T-helper 1 cell treated with Interleukin-12 subunit alpha and Interleukin-12 subunit beta and Interleukin-4 antibody, amounts not matched to agents 30 μg/mL and 1 μg/mL, for 36 hours (primary cell): ENCODE measurements around the gene CUL7.

ENCODE experiments used
- H3K27ac Mint-ChIP-seq: one replicate; pipeline ENCODE4 v1.8.0; 2021; ENCODE audit warnings: mild to moderate bottlenecking, mixed read lengths
- H3K27me3 Mint-ChIP-seq: one replicate; pipeline ENCODE4 v1.8.0; 2021; ENCODE audit warnings: low read depth, mixed read lengths
- H3K36me3 Mint-ChIP-seq: one replicate; pipeline ENCODE4 v1.8.0; 2021; ENCODE audit warnings: low read depth, mixed read lengths
- H3K4me1 Mint-ChIP-seq: one replicate; pipeline ENCODE4 v1.8.0; 2021; ENCODE audit warnings: low read depth, mixed read lengths
- H3K4me3 Mint-ChIP-seq: one replicate; pipeline ENCODE4 v1.8.0; 2021; ENCODE audit warnings: mild to moderate bottlenecking, moderate library complexity, mixed read lengths
- H3K9me3 Mint-ChIP-seq: one replicate; pipeline ENCODE4 v1.8.0; 2021; ENCODE audit warnings: mixed read lengths

Gene CUL7

DNA sequence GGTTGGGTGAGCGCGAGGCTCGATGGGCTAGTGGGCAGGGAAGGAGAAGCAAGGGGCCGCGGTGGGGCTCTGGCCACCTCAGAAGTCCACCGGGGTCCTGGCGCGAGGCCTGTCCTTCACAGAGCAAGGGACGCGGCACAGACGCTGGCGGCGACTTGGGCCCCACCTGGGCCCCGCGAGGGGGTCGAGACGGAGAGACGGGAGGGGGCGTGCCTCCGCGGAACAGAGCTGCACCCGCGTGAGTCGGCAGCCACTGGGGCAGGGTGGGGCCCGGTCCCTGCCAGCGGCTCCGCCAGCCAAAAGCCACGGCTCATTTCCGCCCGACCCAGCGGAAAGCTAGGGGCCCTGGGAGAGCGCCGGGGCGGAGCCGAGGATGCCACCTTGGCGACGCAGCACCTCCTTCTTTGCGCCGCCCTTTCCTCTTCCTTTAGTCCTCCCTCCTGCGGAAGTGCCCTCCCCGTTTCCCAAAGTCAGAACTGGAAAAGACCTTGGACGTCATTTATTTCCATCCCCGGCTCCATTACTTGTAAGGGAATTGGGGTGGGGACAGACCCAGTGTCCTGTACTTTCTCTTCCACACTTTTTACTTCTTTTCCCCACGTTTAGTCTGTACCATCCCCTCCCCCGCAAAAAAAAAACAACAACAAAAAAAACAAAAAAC lies at the start of gene CUL7:
CUL7 (minus strand) TSS at position 307 of the 661 bp plus-strand sequence. CDS start 1,063 bp downstream, outside the sequence.
- Mint-ChIP-seq H3K27ac (peak within 1 kb of the TSS; percentile 98), H3K27me3 (no peaks in the 10 kb centered on the region), H3K9me3 (no peaks in the 10 kb centered on the region), H3K4me3 (peak within 1 kb of the TSS; percentile 98), H3K4me1 (peaks cover 32% of the 10 kb centered on the region), H3K36me3 (peaks cover 34% of the 10 kb centered on the region)

DNA sequence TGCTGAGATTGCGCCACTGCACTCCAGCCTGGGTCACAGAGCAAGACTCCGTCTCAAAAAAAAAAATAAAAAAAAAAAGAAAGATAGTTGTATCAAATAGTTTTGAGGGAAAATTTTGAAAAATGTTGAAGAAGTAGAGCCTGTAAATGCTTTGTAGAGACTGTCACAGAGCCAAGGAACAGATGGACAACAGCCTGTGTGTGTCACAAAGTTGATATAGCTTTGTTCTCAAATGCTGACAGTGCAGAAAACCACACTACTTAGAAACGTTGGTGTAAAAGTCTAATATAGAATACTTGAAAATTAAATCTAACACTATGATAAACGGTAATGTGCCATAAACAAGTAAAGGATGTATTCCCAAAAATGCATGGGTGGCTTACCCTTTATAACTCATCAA lies 47.8 kb upstream of the CUL7 start:
- H3K36me3 Mint-ChIP-seq = no peaks in the 10 kb centered on the region
- H3K4me1 Mint-ChIP-seq = no peaks in the 10 kb centered on the region
- no peak overlapping the region for H3K4me3 Mint-ChIP-seq
- no peak overlapping the region for H3K27ac Mint-ChIP-seq
- no peaks in the 10 kb centered on the region for H3K9me3 Mint-ChIP-seq
- H3K27me3 Mint-ChIP-seq = peaks cover 11% of the 10 kb centered on the region

DNA sequence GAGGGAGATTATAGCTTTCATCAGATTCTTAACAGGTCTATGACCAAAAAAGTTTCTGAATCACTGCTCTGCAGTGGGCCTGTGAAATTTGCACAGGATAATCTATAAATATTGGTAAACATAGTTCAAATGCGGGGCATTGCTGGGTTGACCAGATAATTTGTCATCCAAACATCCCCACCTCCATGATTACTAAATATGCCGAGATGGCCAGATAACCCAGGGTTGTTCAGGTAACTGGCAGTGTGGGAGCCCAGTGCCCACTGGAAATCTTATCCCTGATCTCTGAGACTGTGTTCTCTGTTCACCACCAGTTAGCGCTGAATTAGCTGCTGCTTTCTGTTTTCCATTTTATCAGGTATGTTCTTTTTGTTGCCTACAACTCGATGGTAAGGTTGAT lies 43.9 kb upstream of the CUL7 start:
- Mint-ChIP-seq H3K27ac (no peak overlapping the region), H3K4me3 (no peak overlapping the region), H3K4me1 (peaks cover 11% of the 10 kb centered on the region), H3K9me3 (no peaks in the 10 kb centered on the region), H3K36me3 (no peaks in the 10 kb centered on the region), H3K27me3 (peaks cover 11% of the 10 kb centered on the region)

DNA sequence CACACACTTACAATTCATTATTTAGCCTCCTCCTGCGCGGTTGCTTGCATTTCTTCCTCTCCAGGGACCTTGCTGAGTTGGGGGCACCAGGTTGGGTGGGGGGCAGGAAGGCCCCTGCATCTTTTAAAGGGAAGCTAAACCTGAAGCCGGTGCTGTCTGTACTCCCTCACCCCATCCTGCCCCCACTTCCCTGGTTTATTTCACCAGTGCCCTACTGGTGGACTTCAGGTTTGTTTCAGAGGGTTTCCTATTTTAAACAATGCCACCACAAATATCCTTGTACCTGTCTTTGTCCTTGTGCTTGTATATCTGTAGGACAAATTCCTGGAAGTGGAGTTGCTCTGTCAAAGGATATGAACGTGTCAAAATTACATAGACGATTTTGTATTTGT lies 43.4 kb upstream of the CUL7 start:
- Mint-ChIP-seq H3K27ac (no peak overlapping the region), H3K4me3 (no peak overlapping the region)

DNA sequence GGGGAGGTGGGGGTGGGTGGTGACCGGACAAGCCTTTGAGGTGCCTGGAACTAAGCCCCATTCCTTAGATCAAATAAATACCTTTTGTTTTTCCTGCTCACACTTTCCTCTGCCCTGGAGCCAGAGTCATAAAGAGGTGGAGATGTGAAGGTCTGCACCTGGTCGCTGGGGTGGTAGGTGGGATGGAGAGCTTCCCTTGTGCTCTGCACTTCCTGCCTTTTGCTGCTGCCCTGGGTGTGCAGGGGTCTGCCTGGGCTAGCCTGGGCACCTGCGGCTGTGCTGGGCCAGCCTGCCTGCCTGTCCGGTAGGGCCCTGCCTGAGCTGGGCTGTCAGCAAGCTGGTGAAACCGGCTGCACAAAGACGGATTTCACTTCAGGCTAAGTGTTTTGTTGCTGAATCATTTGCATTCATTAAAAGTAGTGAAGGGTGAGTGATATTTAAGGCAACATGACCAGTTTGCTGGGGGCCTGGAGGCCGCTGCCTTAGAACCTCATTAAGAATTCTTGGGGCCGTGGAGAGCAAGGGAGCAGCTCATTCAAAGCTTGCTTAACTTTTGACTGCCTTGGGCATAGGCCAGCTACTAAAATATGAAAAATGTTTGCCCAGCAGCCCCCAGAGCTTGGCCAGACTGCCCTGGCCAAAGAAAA lies 42.9 kb upstream of the CUL7 start:
- Mint-ChIP-seq H3K27ac (no peak overlapping the region), H3K4me1 (peaks cover 11% of the 10 kb centered on the region), H3K36me3 (no peaks in the 10 kb centered on the region), H3K4me3 (no peak overlapping the region), H3K9me3 (no peaks in the 10 kb centered on the region), H3K27me3 (peaks cover 11% of the 10 kb centered on the region)

More for the DNA sequence above, 43.4 kb upstream of the CUL7 start:
- peaks cover 11% of the 10 kb centered on the region for H3K4me1 Mint-ChIP-seq
- H3K27me3 Mint-ChIP-seq = peaks cover 11% of the 10 kb centered on the region
- no peaks in the 10 kb centered on the region for H3K9me3 Mint-ChIP-seq
- no peaks in the 10 kb centered on the region for H3K36me3 Mint-ChIP-seq

DNA sequence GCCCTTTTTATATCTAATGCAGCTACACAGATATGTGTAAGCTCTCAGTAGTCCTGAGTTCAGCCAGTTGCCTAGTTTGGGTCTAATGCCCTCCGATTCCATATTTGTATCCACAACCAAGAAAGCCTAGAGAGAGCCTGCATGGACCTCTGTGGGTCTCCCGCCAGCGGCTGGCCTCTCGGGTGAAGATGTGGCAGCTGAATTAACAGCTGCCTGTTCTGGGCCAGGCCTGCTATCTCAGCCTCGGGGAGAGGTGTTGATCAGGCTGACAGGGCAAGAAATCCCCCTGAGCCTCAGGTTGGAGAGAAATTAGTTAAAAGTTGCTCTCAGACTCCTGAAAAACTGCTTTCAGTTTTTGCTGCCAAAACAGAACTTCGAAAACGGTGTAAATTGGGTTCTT lies 42.3 kb upstream of the CUL7 start:
- H3K9me3 Mint-ChIP-seq = no peaks in the 10 kb centered on the region
- no peak overlapping the region for H3K27ac Mint-ChIP-seq
- H3K27me3 Mint-ChIP-seq = peaks cover 11% of the 10 kb centered on the region
- H3K4me3 Mint-ChIP-seq = no peak overlapping the region
- peaks cover 11% of the 10 kb centered on the region for H3K4me1 Mint-ChIP-seq
- H3K36me3 Mint-ChIP-seq = no peaks in the 10 kb centered on the region

DNA sequence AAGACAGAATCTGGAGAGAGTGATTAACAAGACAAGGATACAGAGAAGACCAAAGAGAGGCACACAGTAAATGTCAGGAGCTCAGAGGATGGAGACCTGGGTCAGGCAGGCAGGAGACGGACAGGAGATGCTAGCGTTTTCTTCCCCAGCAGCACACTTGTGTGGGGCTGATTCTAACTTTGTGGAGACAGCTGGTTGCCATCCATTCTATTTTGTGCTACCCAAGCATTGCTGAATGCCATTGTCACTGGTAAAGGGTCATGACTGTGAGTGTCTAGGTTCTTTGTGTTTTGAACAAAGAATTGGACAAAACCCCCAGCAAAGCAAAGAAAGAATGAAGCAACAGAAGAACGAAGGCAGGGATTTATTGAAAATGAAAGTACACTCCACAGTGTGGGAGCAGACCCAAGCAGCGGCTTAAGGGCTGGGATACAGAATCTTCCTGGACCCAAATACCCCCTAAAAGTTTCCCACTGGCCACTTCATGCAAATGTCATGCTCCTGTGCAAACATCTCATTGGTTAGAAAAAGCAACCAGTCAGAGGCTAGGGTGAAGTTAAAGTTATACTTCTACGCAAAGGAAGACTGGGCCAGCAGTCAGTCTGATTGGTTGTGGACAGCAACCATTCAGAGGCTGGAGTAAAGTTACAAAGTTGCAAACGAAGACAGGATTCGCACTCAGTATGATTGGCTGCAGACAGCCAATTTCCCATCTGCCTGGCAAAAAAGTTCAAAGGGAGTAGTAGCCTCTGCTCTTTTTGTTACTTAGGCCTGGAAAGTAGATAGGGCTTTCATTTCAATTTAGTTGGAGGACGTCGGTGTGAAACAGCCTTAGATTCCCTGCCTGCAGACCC lies 40.0 kb upstream of the CUL7 start:
- Mint-ChIP-seq H3K27ac (no peak overlapping the region), H3K27me3 (peaks cover 7% of the 10 kb centered on the region), H3K9me3 (no peaks in the 10 kb centered on the region), H3K4me3 (peak overlapping the region; percentile 19), H3K4me1 (peaks cover 11% of the 10 kb centered on the region), H3K36me3 (no peaks in the 10 kb centered on the region)

DNA sequence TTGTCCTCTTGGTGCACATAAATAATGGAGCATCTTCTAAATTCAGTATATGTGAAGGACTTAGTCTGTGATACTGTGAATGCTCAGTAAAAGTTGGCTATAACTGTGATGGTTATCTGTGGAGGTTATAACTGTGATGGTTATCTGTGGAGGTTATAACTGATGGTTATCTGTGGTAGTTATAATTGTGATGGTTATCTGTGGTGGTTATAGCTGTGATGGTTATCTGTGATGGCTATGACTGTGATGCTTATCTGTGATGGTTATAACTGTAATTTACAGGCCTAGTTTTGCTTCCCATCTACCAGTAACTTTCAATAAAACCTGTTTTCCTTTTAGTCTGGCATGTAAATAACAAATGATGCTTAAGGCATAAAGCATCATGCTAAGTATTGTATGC lies 39.0 kb upstream of the CUL7 start:
- Mint-ChIP-seq H3K4me1 (peaks cover 11% of the 10 kb centered on the region), H3K9me3 (no peaks in the 10 kb centered on the region), H3K4me3 (no peak overlapping the region)

DNA sequence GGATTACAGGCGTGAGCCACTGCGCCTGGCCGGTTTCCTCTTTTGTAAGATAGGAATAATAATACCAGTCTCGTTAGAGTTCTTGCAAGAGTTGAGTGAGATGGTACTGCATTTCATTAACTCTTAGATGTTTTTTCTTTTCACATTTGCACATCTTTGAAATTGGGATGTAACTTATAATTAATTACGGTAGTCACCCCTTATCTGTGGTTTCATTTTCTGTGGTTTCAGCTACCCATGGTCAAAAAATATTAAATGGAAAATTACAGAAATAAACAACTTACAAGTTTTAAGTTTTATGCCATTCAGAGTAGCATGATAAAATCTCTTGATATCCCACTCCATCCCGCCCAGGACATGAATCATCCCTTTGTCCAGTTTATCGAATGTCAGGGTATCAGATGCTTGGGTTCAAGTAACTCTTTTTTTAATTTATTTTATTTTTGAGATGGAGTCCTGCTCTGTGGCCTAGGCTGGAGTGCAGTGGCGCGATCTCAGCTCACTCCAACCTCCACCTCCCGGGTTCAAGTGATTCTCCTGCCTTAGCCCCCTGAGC lies 37.9 kb upstream of the CUL7 start:
- no peaks in the 10 kb centered on the region for H3K27me3 Mint-ChIP-seq
- no peaks in the 10 kb centered on the region for H3K36me3 Mint-ChIP-seq
- no peak overlapping the region for H3K27ac Mint-ChIP-seq
- peaks cover 11% of the 10 kb centered on the region for H3K4me1 Mint-ChIP-seq
- no peaks in the 10 kb centered on the region for H3K9me3 Mint-ChIP-seq
- H3K4me3 Mint-ChIP-seq = no peak overlapping the region

More for the DNA sequence above, 39.0 kb upstream of the CUL7 start:
- Mint-ChIP-seq H3K36me3 (no peaks in the 10 kb centered on the region), H3K27me3 (no peaks in the 10 kb centered on the region), H3K27ac (peak overlapping the region; percentile 8)

DNA sequence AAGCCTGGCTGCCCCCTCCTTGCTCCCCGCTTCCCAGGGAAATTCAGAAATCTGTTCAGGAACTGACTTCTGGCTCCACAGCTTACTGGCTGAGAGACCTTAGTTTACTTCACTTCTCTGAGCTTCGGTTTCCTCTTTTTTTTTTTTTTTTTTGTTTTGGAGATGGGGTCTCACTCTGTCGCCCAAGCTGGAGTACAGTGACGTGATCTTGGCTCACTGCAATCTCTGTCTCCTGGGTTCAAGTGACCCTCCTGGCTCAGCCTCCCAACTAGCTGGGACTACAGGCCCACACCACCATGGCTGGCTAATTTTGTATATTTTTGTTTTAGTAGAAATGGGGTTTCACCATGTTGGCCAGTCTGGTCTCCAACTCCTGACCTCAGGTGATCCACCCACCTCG lies 37.4 kb upstream of the CUL7 start:
- Mint-ChIP-seq H3K9me3 (no peaks in the 10 kb centered on the region), H3K27me3 (no peaks in the 10 kb centered on the region), H3K4me3 (no peak overlapping the region), H3K27ac (no peak overlapping the region), H3K4me1 (peaks cover 12% of the 10 kb centered on the region), H3K36me3 (no peaks in the 10 kb centered on the region)

DNA sequence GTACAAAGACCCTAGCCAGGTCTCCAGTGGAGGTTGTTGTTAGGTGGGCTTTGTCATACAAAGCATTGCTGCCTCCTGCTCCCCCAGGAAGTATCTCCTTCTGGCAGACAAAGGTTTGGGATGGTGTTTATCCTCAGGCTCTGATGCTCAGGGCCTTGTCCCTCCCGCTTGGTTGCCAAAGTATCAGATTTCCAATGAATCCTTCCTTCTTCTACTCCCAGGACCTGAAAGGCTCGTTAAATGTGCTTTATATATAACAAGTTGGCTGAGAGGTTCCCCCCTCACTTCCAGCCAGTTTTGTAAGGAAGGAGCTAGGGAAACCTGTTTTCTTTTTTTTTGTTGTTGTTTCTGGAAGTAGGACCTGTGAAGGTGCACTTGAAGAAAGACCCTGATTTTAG lies 36.9 kb upstream of the CUL7 start:
- no peaks in the 10 kb centered on the region for H3K36me3 Mint-ChIP-seq
- H3K27ac Mint-ChIP-seq = no peak overlapping the region
- H3K27me3 Mint-ChIP-seq = no peaks in the 10 kb centered on the region
- no peak overlapping the region for H3K4me3 Mint-ChIP-seq
- no peaks in the 10 kb centered on the region for H3K9me3 Mint-ChIP-seq
- H3K4me1 Mint-ChIP-seq = peaks cover 14% of the 10 kb centered on the region

DNA sequence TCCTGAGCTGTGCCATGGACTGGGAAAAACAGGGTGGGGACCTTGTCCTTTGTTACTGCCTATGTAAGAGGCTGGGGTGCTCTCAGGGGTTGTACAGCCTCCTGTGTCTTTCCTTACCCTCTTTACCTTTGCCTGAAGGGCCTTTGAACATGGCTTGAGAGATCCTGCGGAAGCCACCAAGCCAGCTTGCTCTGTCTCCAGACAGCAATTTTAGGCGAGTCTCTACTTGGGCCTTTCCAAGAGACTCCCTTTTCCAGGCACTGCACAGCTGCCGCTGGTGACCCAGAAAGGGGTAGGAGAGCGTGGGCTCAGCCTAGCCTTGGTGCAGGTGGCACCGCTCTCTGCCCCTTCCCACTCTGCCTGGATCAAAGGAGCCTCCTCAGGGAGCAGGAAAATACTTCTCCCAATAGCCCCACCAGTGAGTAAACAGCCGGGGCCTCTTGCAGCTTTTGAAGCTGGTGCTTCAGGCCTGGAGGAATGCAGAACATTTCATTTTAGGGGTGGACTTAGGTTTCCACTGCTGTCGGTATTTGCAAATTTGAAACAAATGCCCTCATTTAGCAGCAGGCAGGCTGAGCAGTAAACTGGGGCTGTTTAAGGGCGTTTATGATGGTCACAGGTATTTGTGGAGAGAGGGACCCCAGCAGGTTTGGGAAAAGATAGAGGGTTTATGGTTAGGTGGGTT lies 36.4 kb upstream of the CUL7 start:
- peaks cover 14% of the 10 kb centered on the region for H3K4me1 Mint-ChIP-seq
- no peak overlapping the region for H3K4me3 Mint-ChIP-seq
- no peak overlapping the region for H3K27ac Mint-ChIP-seq
- no peaks in the 10 kb centered on the region for H3K9me3 Mint-ChIP-seq
- H3K27me3 Mint-ChIP-seq = no peaks in the 10 kb centered on the region
- no peaks in the 10 kb centered on the region for H3K36me3 Mint-ChIP-seq

DNA sequence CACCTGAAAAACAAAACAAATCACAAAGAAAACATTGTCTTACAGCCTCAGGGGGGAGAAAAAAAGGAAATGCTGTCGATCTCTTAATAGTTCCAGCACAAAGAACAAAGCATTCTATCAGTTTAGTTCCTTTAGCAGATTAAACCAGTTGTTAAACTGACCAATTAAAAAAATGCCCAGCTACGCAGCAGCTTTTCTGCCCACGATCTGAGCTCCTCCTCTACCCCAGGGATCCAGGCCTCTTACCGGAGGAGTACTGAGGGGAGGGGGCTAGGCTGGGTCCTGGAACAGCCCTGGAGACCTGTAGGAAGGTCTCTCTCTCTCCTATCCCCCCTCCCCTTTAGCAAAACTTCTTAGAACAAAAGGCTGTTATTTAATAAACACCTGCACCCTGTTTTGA lies 35.8 kb upstream of the CUL7 start:
- H3K4me1 Mint-ChIP-seq = peaks cover 14% of the 10 kb centered on the region
- H3K36me3 Mint-ChIP-seq = no peaks in the 10 kb centered on the region
- H3K27ac Mint-ChIP-seq = no peak overlapping the region
- H3K9me3 Mint-ChIP-seq = no peaks in the 10 kb centered on the region
- no peaks in the 10 kb centered on the region for H3K27me3 Mint-ChIP-seq
- no peak overlapping the region for H3K4me3 Mint-ChIP-seq

DNA sequence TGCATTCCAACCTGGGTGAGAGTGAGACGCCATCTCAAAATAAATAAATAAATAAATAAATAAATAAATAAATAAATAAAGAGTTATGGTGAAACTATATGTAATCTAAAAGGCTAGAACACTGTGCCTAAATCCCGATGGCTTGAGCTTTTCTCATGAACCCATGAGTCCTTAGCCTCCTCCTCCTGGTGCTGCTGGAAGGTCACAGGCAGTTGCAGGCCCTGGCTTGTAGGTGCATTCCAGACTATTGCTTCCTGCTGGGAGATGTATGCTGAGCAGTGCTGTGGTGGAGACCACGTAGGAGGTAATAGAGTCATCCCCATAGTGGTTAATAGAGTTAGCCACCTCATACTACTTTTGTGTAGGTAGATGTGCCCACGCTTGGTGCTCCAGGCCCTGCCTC lies 35.0 kb upstream of the CUL7 start:
- H3K9me3 Mint-ChIP-seq = no peaks in the 10 kb centered on the region
- H3K27me3 Mint-ChIP-seq = peaks cover 2% of the 10 kb centered on the region
- H3K27ac Mint-ChIP-seq = no peak overlapping the region
- H3K36me3 Mint-ChIP-seq = no peaks in the 10 kb centered on the region
- no peak overlapping the region for H3K4me3 Mint-ChIP-seq
- peaks cover 12% of the 10 kb centered on the region for H3K4me1 Mint-ChIP-seq
